HG02973 (cell line): ENCODE results near the gene CDT1.
"Not testable (repeated sequence)": the region's sequence is repeated elsewhere in the genome, so short reads cannot be mapped to it uniquely, and the experiment has no call there.

Experiments used
- ATAC-seq: cut with Tn5 transposase; IDR thresholded peaks from one replicate; pipeline ENCODE4 v1.9.1; 2021; ENCODE audit warnings: moderate library complexity; ENCODE audit not compliant: unreplicated experiment

CDT1 gene

DNA sequence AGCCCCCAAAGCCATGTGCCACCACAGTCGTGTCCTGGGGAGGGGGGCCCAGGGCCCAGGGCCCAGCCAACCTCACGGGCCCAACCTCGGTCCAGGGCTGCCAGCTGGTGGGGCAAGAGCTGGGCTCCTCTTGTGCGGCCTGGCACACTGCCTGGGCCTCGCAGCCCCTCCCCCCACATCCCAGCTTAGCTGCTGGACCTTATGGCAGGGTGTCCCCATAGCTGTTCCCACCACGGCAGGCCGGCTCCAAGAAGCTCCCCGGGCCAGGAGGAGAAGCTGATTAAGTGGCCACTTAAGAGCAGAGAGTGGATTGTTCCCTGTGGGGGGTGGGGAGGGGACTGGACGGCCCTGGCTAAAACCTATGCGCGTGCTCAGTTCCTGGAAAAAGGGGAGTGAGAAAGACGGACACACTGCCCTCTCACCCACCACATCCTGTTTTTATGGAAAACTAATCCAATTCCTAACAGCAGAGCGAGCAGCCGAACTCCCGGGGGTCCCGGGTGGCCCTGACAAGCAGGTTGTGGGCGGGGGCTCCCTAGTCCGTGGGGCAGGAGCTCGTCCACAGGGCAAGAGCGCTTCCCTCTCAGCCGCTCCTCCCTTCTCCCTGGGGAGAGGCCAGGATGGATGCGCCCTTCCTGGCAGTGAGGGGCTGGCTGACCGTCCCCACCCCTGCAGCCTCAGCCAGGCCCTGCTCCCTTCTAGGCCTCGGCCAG, 35.4 kb upstream of the CDT1 start:
- no peak for ATAC-seq

- ATAC-seq = no peak
These were observed 33.8 kb upstream of the CDT1 start for GRCh38 chr16:88769617-88770460.

DNA sequence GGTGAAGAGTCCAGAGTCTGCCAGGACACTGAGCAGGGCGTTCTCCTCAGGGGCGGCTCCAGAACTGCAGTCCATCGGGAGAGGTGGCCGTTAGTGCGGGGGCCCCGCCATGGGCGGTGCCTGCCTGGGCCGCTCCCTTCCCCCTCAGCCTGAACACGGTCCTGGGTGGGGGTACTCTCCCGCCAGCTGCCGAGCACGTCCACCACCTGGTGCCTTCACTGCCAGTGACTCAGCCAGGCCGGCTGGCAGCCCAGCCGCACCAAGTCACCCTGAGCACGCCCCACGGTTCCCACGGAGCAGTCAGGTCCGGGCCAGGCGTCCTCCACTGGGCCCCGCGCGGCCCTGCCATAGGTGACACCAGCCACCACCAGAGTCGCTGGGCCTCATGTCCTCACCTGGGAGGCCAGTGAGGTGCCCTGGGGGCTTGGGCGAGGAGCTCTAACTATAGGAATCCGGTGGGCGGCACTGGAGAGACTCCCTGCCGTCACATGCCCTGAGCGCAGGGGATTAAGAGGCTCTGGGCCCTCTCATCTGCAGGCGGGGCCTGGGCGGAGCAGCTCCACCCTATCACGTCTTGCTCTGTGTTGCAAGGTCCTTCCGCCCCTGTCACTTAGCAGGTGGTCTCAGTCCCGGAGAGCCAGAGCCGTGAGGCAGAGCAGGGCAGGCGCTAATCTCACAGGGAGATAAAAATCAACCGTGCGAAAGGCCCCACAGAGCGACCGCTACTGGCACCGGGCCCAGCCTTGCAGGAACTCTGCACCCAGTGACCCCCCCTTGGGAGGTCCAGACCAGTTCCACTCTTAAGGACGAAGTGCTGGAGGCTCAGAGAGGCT, 32.9 kb upstream of the CDT1 start:
- ATAC-seq = no peak

DNA sequence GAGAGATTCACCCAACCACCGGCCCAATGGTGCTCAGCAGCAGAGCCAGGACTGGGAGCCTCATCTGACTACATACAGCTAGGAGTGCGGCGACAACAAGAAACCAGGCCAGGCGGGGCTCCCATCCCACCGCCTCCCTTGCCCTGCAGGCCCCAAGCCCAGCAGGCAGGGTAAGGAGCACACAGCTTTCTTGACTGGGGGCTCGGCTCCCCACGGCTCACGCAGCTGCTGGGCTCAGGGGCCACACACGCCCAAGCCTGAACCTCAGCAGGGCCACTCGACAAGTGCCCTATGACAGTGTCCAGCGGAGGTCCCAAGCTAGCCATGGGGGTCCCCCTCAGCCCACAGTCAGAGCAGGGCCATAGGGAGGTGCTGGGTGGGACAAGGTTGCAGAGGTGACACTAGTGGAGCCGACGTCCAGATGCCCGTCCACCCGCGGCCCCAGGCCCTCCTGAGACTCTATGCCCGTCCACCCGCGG, 32.3 kb upstream of the CDT1 start:
- no peak for ATAC-seq

DNA sequence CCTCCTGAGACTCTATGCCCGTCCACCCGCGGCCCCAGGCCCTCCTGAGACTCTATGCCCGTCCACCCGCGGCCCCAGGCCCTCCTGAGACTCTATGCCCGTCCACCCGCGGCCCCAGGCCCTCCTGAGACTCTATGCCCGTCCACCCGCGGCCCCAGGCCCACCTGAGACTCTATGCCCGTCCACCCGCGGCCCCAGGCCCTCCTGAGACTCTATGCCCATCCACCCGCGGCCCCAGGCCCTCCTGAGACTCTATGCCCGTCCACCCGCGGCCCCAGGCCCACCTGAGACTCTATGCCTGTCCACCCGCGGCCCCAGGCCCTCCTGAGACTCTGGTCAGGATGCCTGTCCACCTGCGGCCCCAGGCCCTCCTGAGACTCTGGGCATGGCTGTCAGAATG, 31.8 kb upstream of the CDT1 start:
- ATAC-seq = not testable (repeated sequence)

- ATAC-seq = no peak
These were observed 30.4 kb upstream of the CDT1 start for GRCh38 chr16:88772871-88773811.

DNA sequence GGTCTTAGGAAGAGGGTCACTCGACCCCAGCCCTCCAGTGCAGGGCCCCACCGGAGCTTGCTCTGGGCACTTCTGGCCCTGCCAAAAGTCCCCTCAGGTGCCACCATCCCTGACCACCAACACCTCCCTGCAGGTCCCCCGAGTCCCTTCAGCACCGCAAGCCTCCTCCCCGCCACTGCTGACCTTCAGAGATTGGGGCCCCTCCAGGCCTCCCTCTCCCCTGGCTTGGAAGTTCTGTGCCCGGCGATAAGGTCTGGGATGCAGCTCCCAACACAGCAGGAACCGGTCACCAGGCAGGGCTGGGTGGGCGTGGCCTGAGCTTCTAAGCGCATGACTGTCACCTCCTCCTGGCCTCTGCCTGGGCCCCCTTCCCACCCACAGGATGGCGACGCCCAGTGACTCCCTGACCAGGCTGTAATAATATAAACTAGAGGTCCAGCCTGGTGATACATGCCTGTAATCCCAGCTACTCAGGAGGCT, 29.7 kb upstream of the CDT1 start:
- no peak for ATAC-seq

GRCh38 chr16:88774544-88775393, 28.8 kb upstream of the CDT1 start:
- ATAC-seq = no peak

DNA sequence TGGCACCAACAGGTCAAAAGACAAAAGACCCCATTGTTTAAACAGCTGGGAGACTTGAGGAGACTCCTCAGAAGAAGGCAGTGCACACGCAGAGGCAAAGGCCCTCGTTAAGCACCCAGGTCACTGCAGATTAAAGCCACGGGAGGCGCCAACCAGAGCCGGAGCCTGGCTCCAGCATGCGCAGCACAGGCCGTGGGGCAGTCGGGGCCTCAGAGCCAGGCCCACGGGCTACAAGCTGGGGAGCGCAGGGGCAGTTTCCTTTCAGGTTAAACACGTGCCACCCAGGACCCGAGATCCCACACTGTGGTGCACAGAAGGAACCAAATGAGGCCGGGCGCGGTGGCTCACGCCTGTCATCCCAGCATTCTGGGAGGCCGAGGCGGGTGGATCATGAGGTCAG, 27.8 kb upstream of the CDT1 start:
- ATAC-seq = no peak

GRCh38 chr16:88777471-88778270, 25.9 kb upstream of the CDT1 start:
- no peak for ATAC-seq

- ATAC-seq = no peak
These were observed 25.4 kb upstream of the CDT1 start for GRCh38 chr16:88778271-88778525.

DNA sequence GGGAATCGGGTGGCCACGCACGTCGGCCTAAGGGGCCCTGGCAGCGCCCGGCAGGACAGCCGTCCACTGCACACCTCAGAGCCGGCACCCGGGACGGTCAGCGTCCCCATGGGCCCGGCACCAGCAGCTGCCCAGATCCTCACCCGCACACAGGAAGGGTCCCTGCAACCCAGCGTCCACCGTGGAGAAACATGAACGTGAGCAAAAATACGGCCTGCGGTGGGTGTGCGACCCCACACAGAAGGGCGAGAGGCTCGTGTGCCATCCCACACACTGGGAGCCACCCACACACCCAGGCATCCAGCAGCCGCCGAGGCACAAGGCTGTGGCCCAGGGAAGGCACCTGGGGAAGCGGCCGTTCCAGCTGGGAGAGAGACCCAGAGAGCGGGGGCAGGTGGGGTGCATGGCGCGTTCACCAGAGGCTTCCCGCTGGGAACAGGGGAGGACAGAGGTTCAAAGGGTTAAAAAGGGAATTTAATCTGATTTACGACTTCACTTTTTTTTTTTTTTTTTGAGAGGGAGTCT, 25.0 kb upstream of the CDT1 start:
- ATAC-seq = no peak

GRCh38 chr16:88779406-88780141, 24.0 kb upstream of the CDT1 start:
- no peak for ATAC-seq

DNA sequence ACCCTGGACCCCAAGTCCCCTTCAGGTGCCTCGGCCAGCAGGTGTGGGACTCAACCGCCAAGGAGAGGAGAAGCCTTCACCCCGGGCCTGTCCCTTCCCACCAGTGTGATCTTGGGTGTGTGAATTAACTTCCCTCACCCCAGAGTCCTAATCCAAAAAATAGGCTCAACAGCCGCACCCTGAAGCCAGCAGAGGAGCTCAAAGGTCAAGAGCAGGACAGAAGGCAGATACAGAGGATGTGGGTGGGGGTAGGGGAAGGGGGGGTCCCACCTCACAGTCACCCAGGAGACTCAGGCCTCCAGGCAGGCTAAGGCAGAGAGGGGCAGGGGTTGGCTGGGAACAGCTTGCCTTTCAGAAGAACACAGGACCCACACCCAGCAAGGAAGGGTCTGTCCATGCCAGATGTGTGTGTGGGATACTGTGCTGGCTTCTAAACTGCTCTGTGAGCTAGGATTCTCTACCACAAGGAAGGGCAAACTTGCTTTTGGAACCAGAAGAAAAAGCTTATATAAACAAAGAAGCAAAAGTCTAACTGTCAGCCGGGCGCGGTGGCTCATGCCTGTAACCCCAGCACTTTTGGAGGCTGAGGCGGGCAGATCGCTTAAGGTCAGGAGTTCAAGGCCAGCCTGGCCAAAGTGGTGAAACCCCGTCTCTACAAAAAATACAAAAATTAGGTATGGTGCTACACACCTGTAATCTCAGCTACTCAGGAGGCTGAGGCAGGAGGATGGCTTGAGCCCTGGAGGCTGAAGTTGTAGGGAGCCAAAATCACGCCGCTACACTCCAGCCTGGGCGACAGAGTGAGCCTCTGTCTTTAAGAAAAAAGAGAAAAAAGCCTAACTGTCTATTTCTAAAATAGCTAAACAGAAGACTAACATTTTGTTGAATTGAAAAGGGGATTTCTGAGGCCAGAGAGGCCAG, 23.2 kb upstream of the CDT1 start:
- no peak for ATAC-seq

GRCh38 chr16:88781140-88782077, 22.2 kb upstream of the CDT1 start:
- no peak for ATAC-seq
